Skeletal muscle satellite cell (primary cell): ENCODE measurements around the gene FAIM2.
"Not testable (repeated sequence)": the region's sequence is repeated elsewhere in the genome, so short reads cannot be mapped to it uniquely, and the experiment has no call there.

Source experiments
- H3K27me3 ChIP-seq: 2 replicates; pipeline ENCODE4 v1.7.0; 2013; ENCODE audit warnings: low read length; ENCODE audit not compliant: control insufficient read depth, insufficient read depth
- H3K36me3 ChIP-seq: 2 replicates; pipeline ENCODE4 v1.7.0; 2013; ENCODE audit warnings: mild to moderate bottlenecking, control low read depth, low read length; ENCODE audit not compliant: insufficient read depth
- H3K4me1 ChIP-seq: 2 replicates; pipeline ENCODE4 v1.7.0; 2013; ENCODE audit warnings: low read length; ENCODE audit not compliant: control insufficient read depth, insufficient read depth
- H3K4me2 ChIP-seq: 2 replicates; pipeline ENCODE4 v1.7.0; 2013; ENCODE audit warnings: mild to moderate bottlenecking, low read length
- H3K4me3 ChIP-seq: 2 replicates; pipeline ENCODE4 v1.7.0; 2013; ENCODE audit warnings: low read length
- H3K9ac ChIP-seq: 2 replicates; pipeline ENCODE4 v1.7.0; 2013; ENCODE audit warnings: mild to moderate bottlenecking, low read depth, low read length, moderate library complexity
- H3K9me3 ChIP-seq: replicated peaks from 2 replicates; pipeline ENCODE4 v1.7.0; 2013; ENCODE audit warnings: mild to moderate bottlenecking, control low read depth, low read length

FAIM2 gene

DNA sequence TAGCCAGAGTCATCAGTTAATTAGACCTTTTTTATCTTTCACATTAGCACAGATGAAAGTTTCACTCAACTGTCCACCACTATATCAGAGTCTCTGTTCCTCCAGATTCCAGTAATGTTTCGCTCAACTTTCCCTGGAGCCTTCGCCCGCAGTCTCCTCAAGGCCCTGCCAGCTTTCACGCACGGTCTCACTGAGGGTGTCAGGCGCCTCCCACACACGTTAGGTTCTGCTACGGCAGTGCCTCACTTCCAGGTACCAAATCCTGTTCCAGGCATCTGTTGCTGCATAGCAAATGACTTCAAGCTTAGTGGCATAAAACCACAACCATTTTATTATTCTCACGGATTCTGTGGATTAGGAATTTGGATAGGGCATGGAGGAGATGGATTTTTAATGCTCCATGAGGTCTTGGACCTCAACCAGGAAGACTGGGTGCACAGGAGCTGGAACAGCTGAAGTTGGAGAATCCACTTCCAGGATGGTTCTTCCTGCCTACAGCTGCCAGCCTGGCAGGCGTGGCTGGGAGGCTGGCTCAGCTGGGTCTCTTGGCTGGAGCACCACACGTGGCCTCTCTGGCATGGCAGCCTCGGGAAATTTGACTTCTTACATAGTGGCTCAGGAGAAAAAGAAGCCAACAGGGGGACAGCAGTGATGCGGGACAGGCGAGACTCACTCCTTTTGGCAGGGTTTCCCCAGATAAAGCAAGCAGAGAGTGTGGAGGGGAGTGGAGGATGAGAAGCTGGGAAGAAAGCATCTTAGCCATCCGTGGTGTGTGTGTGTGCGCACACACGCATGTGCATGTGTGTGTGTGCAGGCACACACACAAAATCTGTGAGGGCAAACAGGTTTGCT is 39.5 kb downstream of the FAIM2 start:
- peaks cover 38% of the 10 kb centered on the region for H3K27me3 ChIP-seq
- H3K9me3 ChIP-seq = no peaks in the 10 kb centered on the region
- H3K4me2 ChIP-seq = peak overlapping the region; percentile 4
- H3K4me3 ChIP-seq = no peak overlapping the region
- H3K36me3 ChIP-seq = no peaks in the 10 kb centered on the region
- peaks cover 17% of the 10 kb centered on the region for H3K4me1 ChIP-seq
- H3K9ac ChIP-seq = no peak overlapping the region

DNA sequence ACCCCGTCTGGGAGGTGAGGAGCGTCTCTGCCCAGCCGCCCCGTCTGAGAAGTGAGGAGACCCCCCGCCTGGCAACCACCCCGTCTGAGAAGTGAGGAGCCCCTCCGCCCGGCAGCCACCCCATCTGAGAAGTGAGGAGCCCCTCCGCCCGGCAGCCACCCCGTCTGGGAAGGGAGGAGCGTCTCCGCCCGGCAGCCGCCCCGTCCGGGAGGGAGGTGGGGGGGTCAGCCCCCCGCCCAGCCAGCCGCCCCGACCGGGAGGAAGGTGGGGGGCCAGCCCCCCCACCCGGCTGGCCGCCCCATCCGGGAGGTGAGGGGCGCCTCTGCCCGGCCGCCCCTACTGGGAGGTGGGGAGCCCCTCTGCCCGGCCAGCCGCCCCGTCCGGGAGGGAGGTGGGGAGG is 42.8 kb downstream of the FAIM2 start:
- not testable (repeated sequence) for H3K9me3 ChIP-seq, H3K4me2 ChIP-seq, H3K4me3 ChIP-seq, H3K4me1 ChIP-seq, H3K9ac ChIP-seq, H3K36me3 ChIP-seq
- H3K27me3 ChIP-seq = peaks cover 36% of the 10 kb centered on the region

DNA sequence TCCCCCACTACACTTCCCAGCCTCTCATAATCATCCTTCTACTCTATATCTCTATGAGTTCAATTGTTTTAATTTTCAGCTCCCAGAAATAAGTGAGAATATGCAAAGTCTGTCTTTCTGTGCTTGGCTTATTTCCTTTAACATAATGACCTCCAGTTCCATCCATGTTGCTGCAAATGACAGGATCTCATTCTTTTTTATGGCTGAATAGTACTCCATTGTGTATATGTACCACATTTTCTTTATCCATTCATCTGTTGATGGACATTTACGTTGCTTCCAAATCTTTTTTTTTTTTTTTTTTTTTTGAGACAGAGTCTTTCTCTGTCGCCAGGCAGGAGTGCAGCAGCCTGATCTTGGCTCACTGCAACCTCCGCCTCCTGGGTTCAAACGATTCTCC is 47.8 kb downstream of the FAIM2 start:
- H3K9ac ChIP-seq, H3K4me1 ChIP-seq, H3K36me3 ChIP-seq, H3K9me3 ChIP-seq, H3K4me2 ChIP-seq, H3K4me3 ChIP-seq: not testable (repeated sequence)
- peaks cover 33% of the 10 kb centered on the region for H3K27me3 ChIP-seq

DNA sequence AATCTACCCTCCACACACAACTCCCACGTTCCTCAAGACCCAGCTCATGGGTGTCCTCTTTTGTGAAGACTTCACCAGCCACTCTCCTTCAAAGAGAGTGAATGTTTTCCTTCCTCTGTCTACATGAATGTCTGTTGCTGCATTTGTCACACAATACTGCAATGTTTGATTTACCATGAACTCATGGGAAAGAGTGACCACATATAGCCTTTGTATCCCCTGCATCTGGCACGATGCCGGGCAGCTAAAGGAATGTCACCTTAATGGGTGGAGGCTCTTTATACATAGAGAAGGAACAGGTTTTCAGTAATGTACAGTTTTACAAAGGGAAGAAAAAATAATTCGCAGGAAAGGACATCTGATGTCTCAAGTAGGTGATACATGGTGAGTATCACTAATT is 48.7 kb downstream of the FAIM2 start:
- H3K4me3 ChIP-seq = no peak overlapping the region
- no peaks in the 10 kb centered on the region for H3K4me1 ChIP-seq
- H3K4me2 ChIP-seq = no peak overlapping the region
- H3K9me3 ChIP-seq = no peaks in the 10 kb centered on the region
- H3K9ac ChIP-seq = no peak overlapping the region
- H3K36me3 ChIP-seq = no peaks in the 10 kb centered on the region
- peaks cover 37% of the 10 kb centered on the region for H3K27me3 ChIP-seq

GRCh38 chr12:49853671-49854070 is 50.0 kb downstream of the FAIM2 start:
- Histone ChIP-seq H3K27me3 (peaks cover 41% of the 10 kb centered on the region), H3K9me3 (no peaks in the 10 kb centered on the region)

DNA sequence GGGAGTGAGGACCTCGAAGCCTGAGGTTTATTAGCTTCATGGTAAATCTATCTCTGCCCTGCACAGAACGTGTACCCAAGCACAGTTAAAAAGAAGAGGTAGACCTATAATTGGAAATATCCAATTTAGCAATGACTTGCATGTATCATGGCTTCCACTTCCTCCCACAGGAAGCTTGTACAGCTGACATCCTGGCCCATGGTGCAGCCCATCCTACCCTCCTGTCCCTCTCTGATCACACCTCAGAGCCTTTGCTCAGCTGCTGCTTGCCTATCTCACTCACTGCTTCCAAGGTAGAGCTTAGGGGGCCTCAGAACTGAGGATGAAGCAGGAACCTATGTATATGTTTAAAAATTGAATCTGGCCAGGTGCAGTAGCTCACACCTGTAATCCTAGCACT is 56.5 kb downstream of the FAIM2 start:
- Histone ChIP-seq H3K9me3 (no peaks in the 10 kb centered on the region), H3K27me3 (peaks cover 42% of the 10 kb centered on the region)

More at GRCh38 chr12:49853671-49854070, 50.0 kb downstream of the FAIM2 start:
- H3K4me2 ChIP-seq = no peak overlapping the region
- H3K4me1 ChIP-seq = no peaks in the 10 kb centered on the region
- H3K9ac ChIP-seq = no peak overlapping the region
- no peaks in the 10 kb centered on the region for H3K36me3 ChIP-seq
- H3K4me3 ChIP-seq = no peak overlapping the region

DNA sequence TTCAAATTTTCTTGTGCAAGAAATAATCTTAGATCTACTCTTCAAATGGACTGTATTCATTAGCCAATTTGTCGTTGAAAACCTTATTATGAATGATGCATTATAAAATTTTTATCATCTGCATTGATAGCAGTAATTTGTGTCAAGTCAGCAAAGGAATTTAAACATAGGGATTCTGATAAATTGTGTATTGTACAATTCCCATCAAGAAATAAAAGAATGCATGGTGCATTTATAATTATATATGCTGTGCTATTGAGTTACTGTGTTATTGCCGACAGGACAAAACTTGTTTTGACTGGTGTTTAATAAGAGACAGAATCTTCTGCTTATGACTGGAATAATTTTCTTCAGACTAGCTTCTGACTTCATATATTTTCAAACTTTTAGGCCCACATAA is 57.7 kb downstream of the FAIM2 start:
- no peak overlapping the region for H3K4me2 ChIP-seq
- H3K4me3 ChIP-seq = no peak overlapping the region
- no peak overlapping the region for H3K9ac ChIP-seq
- no peaks in the 10 kb centered on the region for H3K36me3 ChIP-seq
- H3K27me3 ChIP-seq = peaks cover 31% of the 10 kb centered on the region
- no peaks in the 10 kb centered on the region for H3K9me3 ChIP-seq
- H3K4me1 ChIP-seq = peaks cover 12% of the 10 kb centered on the region

More for the DNA sequence above, 56.5 kb downstream of the FAIM2 start:
- Histone ChIP-seq H3K9ac (no peak overlapping the region), H3K36me3 (no peaks in the 10 kb centered on the region), H3K4me2 (no peak overlapping the region), H3K4me1 (peaks cover 5% of the 10 kb centered on the region), H3K4me3 (no peak overlapping the region)

DNA sequence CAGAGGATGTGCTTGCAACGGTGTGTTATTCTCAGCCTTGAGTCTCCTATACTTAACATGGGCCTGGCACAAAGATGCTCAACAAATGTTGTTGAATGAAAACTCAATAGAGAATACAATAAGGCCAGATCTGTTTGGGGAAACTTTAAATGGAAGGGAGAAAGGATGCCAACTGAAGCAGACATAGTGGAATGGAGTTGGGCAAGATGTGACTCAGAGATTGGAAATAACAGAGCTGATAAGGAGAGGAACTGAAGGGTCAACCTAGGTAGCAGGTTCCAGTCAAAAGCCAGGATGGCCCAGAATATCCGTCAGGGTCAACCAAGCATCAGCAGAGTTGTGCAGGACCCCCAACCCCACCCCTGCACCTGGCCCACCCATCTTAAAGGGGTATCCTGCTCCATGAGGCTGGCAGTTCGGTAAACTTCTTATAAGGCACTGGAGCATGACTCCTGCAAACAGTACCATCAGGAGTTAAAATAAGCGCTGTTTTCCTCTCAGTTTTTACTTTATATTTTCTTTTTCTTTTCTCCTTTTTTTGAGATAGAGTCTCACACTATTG is 59.7 kb downstream of the FAIM2 start:
- Histone ChIP-seq H3K27me3 (peaks cover 19% of the 10 kb centered on the region), H3K9ac (no peak overlapping the region), H3K4me2 (no peak overlapping the region), H3K4me3 (no peak overlapping the region), H3K4me1 (peaks cover 12% of the 10 kb centered on the region), H3K36me3 (no peaks in the 10 kb centered on the region), H3K9me3 (no peaks in the 10 kb centered on the region)

DNA sequence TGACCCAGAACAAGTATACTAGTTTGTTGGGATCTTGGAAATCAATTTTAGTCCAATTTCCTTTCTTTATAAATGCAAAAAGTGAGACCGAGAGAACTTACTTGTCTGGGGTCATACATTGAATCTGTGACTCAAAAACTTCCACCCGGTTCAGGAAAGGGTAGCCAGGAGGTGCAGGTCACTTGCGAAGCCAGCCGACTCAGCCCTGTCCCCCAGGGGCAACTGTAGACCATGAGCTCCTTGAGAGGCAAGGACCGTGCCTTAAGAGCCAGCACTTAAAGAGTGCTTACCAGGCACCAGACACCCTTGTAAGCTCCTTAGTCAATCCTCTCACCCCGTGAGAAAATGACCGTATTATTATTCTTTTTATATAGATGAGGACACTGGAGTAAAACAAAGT is 60.3 kb downstream of the FAIM2 start:
- Histone ChIP-seq H3K36me3 (no peaks in the 10 kb centered on the region), H3K4me3 (peak overlapping the region; percentile 75), H3K9ac (peak overlapping the region; percentile 88), H3K4me2 (peak overlapping the region; percentile 81), H3K9me3 (no peaks in the 10 kb centered on the region), H3K4me1 (peaks cover 12% of the 10 kb centered on the region), H3K27me3 (peaks cover 13% of the 10 kb centered on the region)

GRCh38 chr12:49842519-49843352 is 61.0 kb downstream of the FAIM2 start, which contains the start of gene BCDIN3D:
Gene BCDIN3D (minus strand): TSS chr12:49843106. CDS start chr12:49843087, 19 bp downstream.
- Histone ChIP-seq H3K4me2 (peak within 1 kb of the TSS; percentile 81), H3K27me3 (peaks cover 7% of the 10 kb centered on the region), H3K4me3 (peak within 1 kb of the TSS; percentile 75), H3K36me3 (no peaks in the 10 kb centered on the region), H3K4me1 (peaks cover 12% of the 10 kb centered on the region), H3K9me3 (no peaks in the 10 kb centered on the region), H3K9ac (peak within 1 kb of the TSS; percentile 88)

GRCh38 chr12:49838973-49839633 is 64.6 kb downstream of the FAIM2 start:
- Histone ChIP-seq H3K4me3 (no peak overlapping the region), H3K27me3 (no peaks in the 10 kb centered on the region), H3K9me3 (no peaks in the 10 kb centered on the region), H3K36me3 (no peaks in the 10 kb centered on the region), H3K9ac (no peak overlapping the region), H3K4me2 (no peak overlapping the region), H3K4me1 (peaks cover 12% of the 10 kb centered on the region)
